Activated T-helper 17 cell treated with anti-CD3 and anti-CD28 coated beads, Interleukin-2, amount 50 U/mL, for 72 hours (primary cell): ENCODE results near the gene DAB2IP. TPM values are rescaled to one million over a fixed set of nuclear protein-coding genes. Genes with fewer than 3 reads are reported as not detected.
"Not testable (repeated sequence)": the region's sequence is repeated elsewhere in the genome, so short reads cannot be mapped to it uniquely, and the experiment has no call there.

Experiments used
- ATAC-seq: fragments of 150-1000 bp; cut with Tn5 transposase; replicated peaks from 2 replicates; pipeline ENCODE4 v1.10.0; 2021; ENCODE audit warnings: mild to moderate bottlenecking, moderate library complexity
- H3K27ac Mint-ChIP-seq: one replicate; pipeline ENCODE4 v1.8.0; 2022; ENCODE audit warnings: mixed read lengths
- H3K27me3 Mint-ChIP-seq: one replicate; pipeline ENCODE4 v1.8.0; 2022; ENCODE audit warnings: mixed read lengths
- H3K36me3 Mint-ChIP-seq: one replicate; pipeline ENCODE4 v1.8.0; 2022; ENCODE audit warnings: low read depth, mild to moderate bottlenecking, mixed read lengths
- H3K4me1 Mint-ChIP-seq: one replicate; pipeline ENCODE4 v1.8.0; 2022; ENCODE audit warnings: mixed read lengths
- H3K4me3 Mint-ChIP-seq: one replicate; pipeline ENCODE4 v1.8.0; 2022; ENCODE audit warnings: mild to moderate bottlenecking, mixed read lengths
- H3K9me3 Mint-ChIP-seq: one replicate; pipeline ENCODE4 v1.8.0; 2022; ENCODE audit warnings: mixed read lengths
- total RNA-seq, 2 donors: library from RNA; stranded (reverse); gene quantifications; one replicate each; pipeline ENCODE4 v1.2.3, GENCODE V29; 2022

The DAB2IP gene
- under 1 TPM in 1 of 2 donors, not detected in 1; 0.09 TPM for total RNA-seq

DNA sequence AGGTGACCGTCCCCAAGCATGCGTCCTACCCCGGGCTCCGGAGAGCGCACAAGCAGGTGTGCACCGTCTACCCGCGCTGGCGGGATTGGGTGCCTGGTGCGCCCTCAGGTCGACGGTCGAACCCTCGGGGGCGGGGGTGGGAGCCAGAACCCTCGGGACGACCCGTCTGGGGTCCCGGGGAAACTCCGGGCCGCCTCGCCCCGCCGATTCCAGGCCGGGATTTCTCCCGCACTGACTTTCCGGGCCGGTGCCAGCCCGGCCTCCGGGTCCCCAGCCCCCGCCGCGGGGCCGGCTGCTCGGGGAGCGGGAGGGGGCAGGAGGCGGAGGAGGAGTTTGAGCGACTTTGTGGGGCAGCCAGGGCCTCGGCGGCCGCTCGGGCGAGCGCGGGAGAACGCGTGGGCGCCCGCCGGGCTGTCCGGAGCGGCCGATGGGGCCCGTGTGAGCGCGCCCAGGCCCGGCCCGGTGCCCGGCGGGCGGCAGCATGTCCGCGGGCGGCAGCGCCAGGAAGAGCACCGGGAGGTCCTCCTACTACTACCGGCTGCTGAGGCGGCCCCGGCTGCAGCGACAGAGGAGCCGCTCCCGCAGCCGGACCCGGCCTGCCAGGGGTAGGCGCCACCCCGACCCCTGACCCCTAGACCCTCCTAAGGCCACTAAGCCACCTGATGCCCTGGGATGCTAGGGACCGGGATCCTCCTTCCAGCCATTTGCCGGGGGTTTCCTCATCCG is at the start of gene DAB2IP:
DAB2IP (plus strand) TSS at position 340 of the 726 bp plus-strand sequence; CDS start at position 482, 142 bp downstream.
- Mint-ChIP-seq H3K36me3 (no peaks in the 10 kb centered on the region), H3K27ac (no peak within 1 kb of the TSS), H3K27me3 (peaks cover 51% of the 10 kb centered on the region), H3K9me3 (no peaks in the 10 kb centered on the region), H3K4me3 (peak within 1 kb of the TSS; percentile 50), H3K4me1 (no peaks in the 10 kb centered on the region)
- ATAC-seq, result no peak

DNA sequence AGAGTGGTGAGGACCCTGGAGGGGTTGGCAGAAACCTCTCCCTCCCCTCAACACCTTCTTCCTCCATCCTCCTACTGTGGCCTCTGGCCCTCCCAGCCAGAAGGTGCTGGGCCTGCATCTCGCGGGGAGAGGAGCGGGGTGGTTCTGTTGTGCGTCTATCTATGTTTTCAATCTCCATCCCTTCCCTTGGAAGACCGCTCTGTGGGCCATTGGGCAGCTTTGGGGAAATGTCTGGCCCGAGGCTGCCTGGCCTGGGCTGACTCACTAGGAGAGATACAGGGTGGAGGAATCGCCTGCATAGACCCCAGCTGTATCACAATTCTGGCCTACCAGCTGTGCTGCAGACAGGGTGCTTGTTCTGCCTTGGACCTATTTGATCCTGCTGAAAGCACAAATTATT is 48.4 kb upstream of the DAB2IP start:
- Mint-ChIP-seq H3K27me3 (peaks cover 48% of the 10 kb centered on the region), H3K27ac (no peak overlapping the region), H3K9me3 (no peaks in the 10 kb centered on the region), H3K4me3 (no peak overlapping the region), H3K4me1 (no peaks in the 10 kb centered on the region), H3K36me3 (no peaks in the 10 kb centered on the region)
- no peak for ATAC-seq

DNA sequence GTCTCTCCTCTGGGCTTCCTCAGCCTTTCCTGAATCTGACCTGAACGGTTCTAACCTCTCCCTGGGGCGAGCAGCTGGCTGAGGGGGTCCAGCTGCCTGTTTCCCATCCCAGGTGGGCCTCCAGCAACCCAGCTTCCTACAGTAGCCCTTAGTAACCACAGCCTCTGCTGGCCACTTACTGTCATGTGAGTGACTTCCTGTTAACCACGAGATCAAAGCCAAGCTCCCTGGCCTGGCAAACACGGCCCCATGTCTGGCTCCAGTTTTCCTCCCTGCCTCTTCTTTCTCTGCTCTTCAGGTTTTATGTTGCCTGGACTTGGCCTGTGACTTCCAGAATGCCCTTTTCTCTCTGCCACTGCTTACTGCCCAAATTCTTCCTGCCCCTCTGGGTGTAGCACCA is 47.2 kb upstream of the DAB2IP start:
- H3K4me1 Mint-ChIP-seq, result no peaks in the 10 kb centered on the region
- no peaks in the 10 kb centered on the region for H3K36me3 Mint-ChIP-seq
- ATAC-seq, result no peak
- H3K27ac Mint-ChIP-seq, result no peak overlapping the region
- no peaks in the 10 kb centered on the region for H3K9me3 Mint-ChIP-seq
- H3K4me3 Mint-ChIP-seq, result no peak overlapping the region
- peaks cover 48% of the 10 kb centered on the region for H3K27me3 Mint-ChIP-seq

DNA sequence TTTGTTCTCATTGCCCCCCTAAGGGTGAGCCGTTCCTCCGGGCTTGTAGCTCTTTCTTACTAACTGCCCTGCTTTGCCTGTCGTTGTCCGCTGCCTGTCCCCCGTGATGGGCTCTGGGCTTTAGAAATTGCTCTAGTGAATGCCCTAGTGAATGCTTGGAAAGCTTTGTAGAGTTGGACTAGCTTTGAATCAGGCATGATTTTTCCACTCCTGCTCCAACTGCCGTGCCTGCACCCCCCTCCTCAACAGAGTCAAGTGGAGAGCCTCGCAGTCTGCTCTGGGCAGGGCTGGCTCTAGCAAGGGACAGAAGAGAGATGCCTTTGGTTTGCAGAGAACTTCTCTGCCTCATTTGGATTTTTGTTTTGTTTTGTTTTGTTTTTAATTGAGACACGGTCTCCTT is 46.8 kb upstream of the DAB2IP start:
- Mint-ChIP-seq H3K4me3 (no peak overlapping the region), H3K4me1 (no peaks in the 10 kb centered on the region), H3K9me3 (no peaks in the 10 kb centered on the region), H3K27me3 (peaks cover 52% of the 10 kb centered on the region), H3K27ac (no peak overlapping the region), H3K36me3 (no peaks in the 10 kb centered on the region)
- no peak for ATAC-seq

DNA sequence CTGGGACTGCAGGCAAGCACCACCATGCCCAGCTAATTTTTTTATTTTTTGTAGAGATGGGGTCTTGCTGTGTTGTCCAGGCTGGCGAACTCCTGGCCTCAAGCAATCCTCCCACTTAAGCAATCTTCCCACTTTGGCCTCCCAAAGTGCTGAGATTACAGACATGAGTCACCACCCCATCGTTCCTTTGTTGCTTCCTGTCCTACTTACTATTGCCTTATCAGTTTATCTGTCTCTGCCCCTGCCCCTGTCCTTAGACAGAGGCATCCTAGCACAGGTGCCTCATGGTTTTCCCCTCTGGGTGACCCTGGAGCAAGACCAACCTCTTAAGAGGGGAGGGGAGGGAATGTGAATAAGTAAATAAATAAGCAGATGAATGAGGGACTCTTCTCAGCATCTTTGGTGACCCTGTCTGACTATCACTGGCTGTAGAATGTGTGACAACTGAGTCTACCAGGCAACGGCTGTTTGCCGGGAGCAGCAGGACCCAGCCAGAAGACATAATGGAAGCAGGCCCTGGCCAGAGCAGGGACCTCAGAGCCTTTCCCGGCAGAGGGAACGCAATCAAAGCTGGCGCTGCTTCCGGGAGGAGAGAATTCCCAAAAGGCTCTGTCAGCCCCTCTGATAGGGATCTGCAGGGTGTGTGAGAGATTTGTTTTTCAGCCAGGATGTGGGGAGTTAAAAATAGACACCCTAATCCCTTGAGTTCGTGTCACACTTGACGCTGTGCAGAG is 43.8 kb upstream of the DAB2IP start:
- Mint-ChIP-seq H3K9me3 (no peaks in the 10 kb centered on the region), H3K4me1 (no peaks in the 10 kb centered on the region), H3K27ac (no peak overlapping the region), H3K36me3 (no peaks in the 10 kb centered on the region), H3K27me3 (peaks cover 43% of the 10 kb centered on the region), H3K4me3 (no peak overlapping the region)
- no peak for ATAC-seq

DNA sequence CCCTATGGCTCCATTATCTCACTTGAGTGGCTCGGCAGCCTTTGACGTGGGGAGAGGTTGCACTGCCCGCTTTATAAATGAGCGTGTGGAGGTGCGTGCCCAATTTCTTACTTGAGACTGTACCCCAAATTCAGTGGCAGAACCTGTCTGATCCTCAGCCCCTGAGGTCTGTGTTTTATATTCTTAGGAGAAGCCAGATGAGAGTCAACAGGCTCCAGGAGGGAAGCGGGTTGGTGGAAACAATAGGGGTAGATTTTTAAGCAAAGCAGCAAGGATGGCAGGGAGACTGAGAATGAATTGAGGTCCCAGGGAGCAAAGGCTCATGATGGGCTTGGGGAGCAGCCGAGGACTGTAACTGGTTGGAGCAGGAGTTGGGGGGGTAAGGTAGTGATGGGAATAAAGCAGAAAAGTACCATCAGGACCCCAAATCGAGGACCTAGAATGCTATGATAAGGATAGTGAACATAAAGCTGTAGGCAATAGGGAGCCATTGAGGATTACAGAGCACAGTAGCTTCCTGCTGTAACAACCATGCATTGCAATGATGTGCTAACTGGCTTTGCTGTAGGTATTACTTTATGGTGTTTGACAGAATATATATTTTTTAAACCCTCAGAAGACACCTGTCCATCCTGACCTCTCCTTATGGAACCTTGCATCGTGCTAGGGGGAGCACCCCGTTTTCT is 43.1 kb upstream of the DAB2IP start:
- no peak overlapping the region for H3K4me3 Mint-ChIP-seq
- no peak overlapping the region for H3K27ac Mint-ChIP-seq
- H3K27me3 Mint-ChIP-seq, result peaks cover 42% of the 10 kb centered on the region

DNA sequence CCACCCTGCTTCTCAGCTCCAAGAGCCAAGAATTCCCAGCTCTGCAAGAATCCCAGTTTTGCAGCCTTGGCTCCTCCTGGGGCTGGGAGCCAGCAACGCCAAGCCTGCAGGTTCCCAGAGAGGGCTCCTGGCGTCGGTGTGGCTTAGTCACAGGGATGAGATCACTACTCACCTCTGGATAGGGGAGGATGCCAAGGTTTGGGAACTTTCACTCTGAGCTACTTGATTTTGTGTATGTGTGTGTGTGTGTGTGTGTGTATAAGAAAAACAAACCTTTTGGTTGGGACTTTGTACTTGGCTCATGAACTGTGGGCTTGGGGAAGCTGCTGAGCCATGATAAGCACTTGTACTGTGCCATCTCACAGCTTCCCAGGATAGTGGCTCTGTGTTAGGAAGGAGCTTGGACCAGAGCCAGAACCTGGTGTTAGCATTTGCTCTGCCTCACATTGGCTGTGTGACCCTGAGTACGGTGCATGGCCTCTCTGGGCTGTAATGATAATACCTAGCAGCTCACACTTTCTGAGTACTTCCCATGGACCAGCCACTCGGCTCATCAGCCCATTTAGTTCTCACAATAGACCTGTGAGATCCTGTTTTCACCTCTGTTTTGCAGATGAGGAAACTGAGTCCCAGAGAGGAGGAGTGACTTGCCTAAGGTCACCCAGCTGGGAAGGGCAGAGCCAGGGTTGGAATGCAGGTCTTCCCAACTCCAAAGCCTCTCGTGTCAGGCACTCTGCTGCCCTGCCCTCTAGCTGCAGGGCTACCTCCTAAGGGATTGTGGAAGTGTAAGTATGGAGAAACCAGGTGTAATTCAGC is 41.4 kb upstream of the DAB2IP start:
- Mint-ChIP-seq H3K4me3 (no peak overlapping the region), H3K27me3 (peaks cover 35% of the 10 kb centered on the region), H3K4me1 (no peaks in the 10 kb centered on the region), H3K36me3 (no peaks in the 10 kb centered on the region), H3K9me3 (no peaks in the 10 kb centered on the region), H3K27ac (no peak overlapping the region)
- ATAC-seq, result no peak

More for the DNA sequence above, 43.1 kb upstream of the DAB2IP start:
- ATAC-seq, result no peak
- Mint-ChIP-seq H3K9me3 (no peaks in the 10 kb centered on the region), H3K36me3 (no peaks in the 10 kb centered on the region), H3K4me1 (no peaks in the 10 kb centered on the region)

DNA sequence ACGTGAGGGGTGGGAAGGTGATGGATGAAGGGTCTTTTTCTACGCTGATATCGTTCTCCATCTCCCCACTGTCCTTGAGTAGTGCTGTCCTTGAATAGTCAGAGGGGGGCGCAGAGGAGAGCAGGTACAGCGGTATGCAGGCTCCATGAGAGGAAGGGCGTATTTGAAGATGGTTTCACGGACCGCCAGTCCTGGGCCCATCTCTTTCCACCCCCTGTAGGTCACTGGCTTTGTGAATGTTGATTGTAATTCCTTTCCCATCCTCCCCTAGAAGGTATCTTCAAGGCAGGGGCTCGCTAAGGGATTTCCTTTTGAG is 40.8 kb upstream of the DAB2IP start:
- H3K9me3 Mint-ChIP-seq, result no peaks in the 10 kb centered on the region
- no peaks in the 10 kb centered on the region for H3K4me1 Mint-ChIP-seq
- ATAC-seq, result no peak
- H3K27me3 Mint-ChIP-seq, result peaks cover 35% of the 10 kb centered on the region
- no peaks in the 10 kb centered on the region for H3K36me3 Mint-ChIP-seq
- no peak overlapping the region for H3K27ac Mint-ChIP-seq
- no peak overlapping the region for H3K4me3 Mint-ChIP-seq

DNA sequence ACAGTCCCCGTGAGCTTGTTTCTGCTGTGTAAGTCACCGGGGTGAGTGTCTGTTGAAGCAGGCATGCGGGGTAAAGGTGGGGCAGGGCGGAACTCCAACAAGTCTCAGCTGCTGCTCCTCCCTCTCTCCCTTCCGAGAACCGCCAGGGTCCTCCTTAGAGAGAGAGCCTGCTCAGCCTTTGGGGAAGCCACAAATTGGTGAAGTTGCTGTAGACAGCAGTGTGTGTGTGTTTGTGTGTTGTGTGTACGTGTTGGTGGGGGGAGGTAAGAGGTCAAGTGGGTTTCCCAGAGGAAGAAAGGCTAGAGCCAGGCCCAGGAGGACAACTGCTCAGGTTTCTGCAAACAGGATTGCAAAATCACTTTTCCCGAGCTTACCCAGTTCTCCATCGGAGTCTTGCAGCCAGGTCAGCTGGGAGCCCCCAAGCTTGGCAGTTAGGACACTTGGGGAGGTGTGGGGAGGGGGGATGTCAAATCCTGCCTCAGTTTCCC is 38.9 kb upstream of the DAB2IP start:
- peaks cover 34% of the 10 kb centered on the region for H3K27me3 Mint-ChIP-seq
- no peak for ATAC-seq
- no peaks in the 10 kb centered on the region for H3K36me3 Mint-ChIP-seq
- H3K9me3 Mint-ChIP-seq, result no peaks in the 10 kb centered on the region
- no peaks in the 10 kb centered on the region for H3K4me1 Mint-ChIP-seq
- no peak overlapping the region for H3K27ac Mint-ChIP-seq
- H3K4me3 Mint-ChIP-seq, result no peak overlapping the region

DNA sequence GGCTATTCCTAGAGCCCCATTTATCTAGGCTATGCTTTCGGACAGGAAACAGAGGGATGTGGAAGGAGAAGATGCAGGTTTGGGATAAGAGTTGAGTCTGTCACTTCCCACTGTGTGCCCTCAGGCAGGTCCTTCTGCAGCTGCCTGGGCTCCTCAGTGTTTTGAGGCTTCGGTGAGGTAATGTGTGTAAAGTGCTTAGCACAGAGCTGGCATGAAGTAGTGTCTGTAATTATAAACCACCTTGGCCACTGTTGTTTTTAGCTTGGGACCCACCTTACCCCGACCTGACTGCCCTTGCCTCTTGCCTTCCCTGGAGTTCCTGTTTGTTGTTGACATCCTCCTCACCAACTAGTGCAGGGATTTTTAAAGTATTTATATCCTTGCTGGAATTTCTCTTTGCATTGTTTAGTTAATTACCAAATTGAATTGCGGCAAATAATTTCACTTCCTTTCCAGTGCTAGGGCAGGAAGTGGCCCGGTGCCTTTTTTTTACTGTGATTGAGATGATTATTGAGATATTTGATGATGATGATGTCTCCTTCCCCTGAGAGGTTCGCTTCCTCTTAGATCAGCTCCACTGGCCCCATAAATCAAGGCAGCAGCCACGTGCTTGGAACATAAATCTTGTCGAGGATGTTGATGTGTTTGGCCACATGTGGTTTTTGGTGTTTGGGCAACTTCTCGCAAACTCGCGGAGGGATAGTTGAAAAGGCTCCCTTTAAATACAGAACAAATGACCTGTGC is 38.3 kb upstream of the DAB2IP start:
- Mint-ChIP-seq H3K27me3 (peaks cover 30% of the 10 kb centered on the region), H3K4me1 (no peaks in the 10 kb centered on the region), H3K9me3 (no peaks in the 10 kb centered on the region), H3K36me3 (no peaks in the 10 kb centered on the region), H3K4me3 (no peak overlapping the region), H3K27ac (no peak overlapping the region)
- ATAC-seq, result no peak

DNA sequence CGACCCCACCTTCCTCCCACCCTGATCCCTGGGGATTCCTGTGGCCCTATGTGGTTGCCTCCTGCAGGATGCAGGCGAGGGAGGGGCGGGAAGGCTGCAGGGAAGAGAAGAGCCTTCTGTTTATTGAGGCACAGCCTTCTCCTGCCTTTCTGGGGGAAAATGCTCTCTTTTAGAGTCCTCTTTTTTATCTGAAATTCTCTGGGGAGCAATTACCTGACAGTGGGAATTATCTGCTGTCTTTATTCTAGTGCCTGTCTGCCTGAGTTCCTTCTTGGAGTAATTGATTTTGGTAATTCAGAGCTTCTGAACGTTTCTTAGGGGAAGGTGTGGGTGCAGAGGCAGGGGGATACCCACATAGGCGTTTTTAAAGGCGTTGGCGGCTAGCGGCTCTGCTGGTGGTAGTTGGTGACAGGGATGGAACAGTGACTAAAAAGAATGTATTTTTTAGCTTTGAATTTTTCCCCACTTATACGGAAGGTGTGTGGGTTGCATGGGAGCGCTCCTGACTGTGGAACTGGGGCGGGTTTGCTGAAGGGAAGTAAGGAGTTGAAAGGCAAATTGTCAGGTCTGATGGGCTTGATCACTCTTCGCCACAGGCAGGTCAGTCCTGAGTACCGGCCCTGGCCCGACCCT is 35.2 kb upstream of the DAB2IP start:
- ATAC-seq, result no peak
- H3K36me3 Mint-ChIP-seq, result no peaks in the 10 kb centered on the region
- no peak overlapping the region for H3K4me3 Mint-ChIP-seq
- no peaks in the 10 kb centered on the region for H3K4me1 Mint-ChIP-seq
- H3K27me3 Mint-ChIP-seq, result peaks cover 14% of the 10 kb centered on the region
- H3K27ac Mint-ChIP-seq, result no peak overlapping the region
- no peaks in the 10 kb centered on the region for H3K9me3 Mint-ChIP-seq

DNA sequence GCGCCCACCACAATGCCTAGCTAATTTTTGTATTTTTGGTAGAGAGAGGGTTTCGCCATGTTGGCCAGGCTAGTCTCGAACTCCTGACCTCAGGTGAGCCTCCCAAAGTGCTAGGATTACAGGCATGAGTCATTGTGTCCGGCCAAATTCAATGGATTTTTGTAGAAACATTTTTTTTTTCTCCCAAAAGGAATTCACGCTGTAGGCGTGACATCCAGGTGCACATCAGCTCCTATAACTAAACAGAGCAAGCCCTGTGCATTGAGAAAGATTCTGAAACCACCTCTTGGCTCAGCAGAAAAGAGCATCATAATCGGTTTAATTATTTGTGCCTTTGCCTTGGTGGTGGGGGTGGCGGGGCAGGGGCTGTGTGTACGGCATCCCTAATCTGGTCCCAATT is 32.9 kb upstream of the DAB2IP start:
- no peak for ATAC-seq
- Mint-ChIP-seq H3K36me3 (no peaks in the 10 kb centered on the region), H3K9me3 (no peaks in the 10 kb centered on the region), H3K4me1 (no peaks in the 10 kb centered on the region), H3K27me3 (peaks cover 5% of the 10 kb centered on the region), H3K27ac (no peak overlapping the region), H3K4me3 (no peak overlapping the region)

DNA sequence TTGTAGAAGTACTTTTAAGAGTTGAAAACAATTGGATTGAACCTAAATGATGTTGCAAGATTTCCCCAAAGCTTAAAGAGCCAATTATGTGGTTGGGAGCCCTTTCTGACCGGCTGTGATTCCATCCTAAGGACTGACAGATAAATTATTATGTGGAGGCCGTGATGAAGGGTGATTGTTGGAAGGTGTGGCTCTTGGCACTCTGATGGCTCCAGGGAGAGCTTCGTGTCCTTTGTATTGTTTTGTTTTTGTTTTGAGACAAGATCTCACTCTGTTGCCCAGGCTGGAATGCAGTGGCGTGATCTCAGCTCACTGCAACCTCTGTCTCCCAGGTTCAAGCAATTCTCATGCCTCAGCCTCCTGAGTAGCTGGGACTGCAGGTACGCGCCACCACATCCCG is 32.5 kb upstream of the DAB2IP start:
- not testable (repeated sequence) for H3K36me3 Mint-ChIP-seq, H3K27ac Mint-ChIP-seq, ATAC-seq, H3K27me3 Mint-ChIP-seq, H3K4me3 Mint-ChIP-seq, H3K9me3 Mint-ChIP-seq, H3K4me1 Mint-ChIP-seq
